Fibroblast of lung (primary cell): ENCODE data around the gene LRRC8E.

Experiments used
- EZH2 ChIP-seq: IDR thresholded peaks from 2 replicates; pipeline ENCODE4 v1.5.1; 2012; ENCODE audit warnings: low read length, control low read depth, mild to moderate bottlenecking; ENCODE audit errors: missing control alignments
- TF ChIP-seq, protein P1 (sequence below), 2 donors: IDR thresholded peaks in 1 of 2; conservative IDR thresholded peaks in 1 of 2; 1 replicate in 1 of 2; 2 replicates in 1 of 2; pipeline ENCODE4 v1.5.1; 2011 to 2012; ENCODE audit warnings: low read length in 2 of 2, control low read depth in 1 of 2, inconsistent platforms in 1 of 2, low read depth in 1 of 2, mild to moderate bottlenecking in 1 of 2

DNA sequence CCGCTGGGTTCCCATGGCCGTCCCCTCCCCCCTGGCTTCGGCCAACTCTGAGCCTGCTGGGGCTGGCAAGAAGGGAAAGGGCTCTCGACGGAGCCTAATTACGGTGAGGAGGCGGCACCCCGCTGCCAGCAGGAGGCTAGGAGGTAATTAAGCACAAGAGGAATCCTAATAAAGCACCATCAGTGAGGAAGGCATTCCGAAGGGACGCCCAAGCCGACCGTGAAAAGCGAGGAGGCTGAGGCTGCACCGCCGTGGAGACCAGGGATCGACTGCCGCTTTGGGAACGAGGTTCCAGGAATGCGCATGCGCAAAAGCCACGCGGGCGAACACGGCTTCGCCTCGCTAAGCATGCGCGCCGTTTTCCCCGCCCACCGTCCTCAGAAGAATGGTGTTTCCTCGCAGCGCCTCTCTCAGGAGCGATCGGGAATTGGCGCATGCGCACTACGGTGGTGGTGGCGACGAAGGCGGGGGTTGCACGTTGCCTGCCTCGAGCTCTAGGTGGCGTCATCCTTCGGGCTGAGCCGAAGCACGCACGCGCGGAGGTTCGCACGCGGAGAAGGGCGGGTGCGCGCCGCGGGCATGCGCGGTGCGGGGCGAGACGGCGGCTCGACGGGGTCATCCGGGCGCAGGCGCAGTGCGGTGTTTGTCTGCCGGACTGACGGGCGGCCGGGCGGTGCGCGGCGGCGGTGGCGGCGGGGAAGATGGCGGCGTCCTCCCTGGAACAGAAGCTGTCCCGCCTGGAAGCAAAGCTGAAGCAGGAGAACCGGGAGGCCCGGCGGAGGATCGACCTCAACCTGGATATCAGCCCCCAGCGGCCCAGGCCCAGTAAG, 15.1 kb downstream of the LRRC8E start, which contains the start of gene MAP2K7:
- TF ChIP-seq, protein P1, sequence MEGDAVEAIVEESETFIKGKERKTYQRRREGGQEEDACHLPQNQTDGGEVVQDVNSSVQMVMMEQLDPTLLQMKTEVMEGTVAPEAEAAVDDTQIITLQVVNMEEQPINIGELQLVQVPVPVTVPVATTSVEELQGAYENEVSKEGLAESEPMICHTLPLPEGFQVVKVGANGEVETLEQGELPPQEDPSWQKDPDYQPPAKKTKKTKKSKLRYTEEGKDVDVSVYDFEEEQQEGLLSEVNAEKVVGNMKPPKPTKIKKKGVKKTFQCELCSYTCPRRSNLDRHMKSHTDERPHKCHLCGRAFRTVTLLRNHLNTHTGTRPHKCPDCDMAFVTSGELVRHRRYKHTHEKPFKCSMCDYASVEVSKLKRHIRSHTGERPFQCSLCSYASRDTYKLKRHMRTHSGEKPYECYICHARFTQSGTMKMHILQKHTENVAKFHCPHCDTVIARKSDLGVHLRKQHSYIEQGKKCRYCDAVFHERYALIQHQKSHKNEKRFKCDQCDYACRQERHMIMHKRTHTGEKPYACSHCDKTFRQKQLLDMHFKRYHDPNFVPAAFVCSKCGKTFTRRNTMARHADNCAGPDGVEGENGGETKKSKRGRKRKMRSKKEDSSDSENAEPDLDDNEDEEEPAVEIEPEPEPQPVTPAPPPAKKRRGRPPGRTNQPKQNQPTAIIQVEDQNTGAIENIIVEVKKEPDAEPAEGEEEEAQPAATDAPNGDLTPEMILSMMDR (conservative IDR thresholded peaks at IDR 0.05 in 1 of 2, IDR thresholded peaks at IDR 0.05 in 1 of 2; ENCODE audit: low read depth in 1 of 2, low read length in 2 of 2): peak; percentile 31 to 59
- no peak for TF ChIP-seq EZH2
